SH-SY5Y (cell line): ENCODE results near the gene CELA3B.

ENCODE experiments used
- GATA2 ChIP-seq: IDR thresholded peaks from 2 replicates; pipeline ENCODE4 v1.6.1; 2011; ENCODE audit warnings: mild to moderate bottlenecking, low read depth, low read length
- GATA3 ChIP-seq: IDR thresholded peaks from 2 replicates; pipeline ENCODE4 v1.6.1; 2011; ENCODE audit warnings: low read depth, mild to moderate bottlenecking, low read length, moderate library complexity

CELA3B gene

DNA sequence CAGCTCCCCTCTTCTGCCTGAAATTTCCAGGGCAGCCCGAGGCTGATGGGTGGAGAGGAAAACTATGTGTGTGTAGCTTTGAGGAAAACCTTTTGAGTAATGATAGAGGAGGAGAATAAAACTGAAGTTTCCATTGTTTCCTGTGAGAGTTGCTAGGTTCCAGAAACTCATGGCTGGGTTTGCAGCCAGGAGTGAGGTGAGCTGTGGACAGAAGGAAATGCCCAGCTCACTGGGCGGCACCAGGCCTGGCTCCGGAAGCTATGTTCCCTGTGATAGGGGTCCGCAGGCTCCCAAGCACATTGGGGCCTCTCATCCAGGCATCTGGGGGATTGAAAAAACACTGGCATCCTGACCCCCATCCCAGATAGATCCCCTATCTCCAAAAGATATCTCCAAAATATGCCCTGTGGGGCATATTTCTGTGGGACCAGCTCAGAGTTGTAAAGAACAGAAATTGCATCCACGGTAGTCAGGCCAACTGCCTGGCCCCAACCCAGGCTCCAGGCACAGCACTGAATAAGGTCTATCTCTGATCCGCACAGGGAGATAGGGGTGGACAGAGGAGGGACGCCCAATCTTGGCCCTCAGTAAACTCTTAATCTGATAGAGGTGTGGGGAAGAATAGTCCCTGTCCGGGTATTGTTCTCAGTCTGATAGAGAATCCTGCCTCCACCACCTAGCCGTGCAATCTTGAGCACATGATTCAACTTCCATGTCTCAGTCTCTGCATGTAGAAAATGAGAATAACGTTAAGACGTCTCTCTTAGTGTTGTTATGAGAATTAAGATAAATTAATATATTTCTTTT, 37.9 kb upstream of the CELA3B start:
- no peak for TF ChIP-seq GATA3
- no peak for TF ChIP-seq GATA2

DNA sequence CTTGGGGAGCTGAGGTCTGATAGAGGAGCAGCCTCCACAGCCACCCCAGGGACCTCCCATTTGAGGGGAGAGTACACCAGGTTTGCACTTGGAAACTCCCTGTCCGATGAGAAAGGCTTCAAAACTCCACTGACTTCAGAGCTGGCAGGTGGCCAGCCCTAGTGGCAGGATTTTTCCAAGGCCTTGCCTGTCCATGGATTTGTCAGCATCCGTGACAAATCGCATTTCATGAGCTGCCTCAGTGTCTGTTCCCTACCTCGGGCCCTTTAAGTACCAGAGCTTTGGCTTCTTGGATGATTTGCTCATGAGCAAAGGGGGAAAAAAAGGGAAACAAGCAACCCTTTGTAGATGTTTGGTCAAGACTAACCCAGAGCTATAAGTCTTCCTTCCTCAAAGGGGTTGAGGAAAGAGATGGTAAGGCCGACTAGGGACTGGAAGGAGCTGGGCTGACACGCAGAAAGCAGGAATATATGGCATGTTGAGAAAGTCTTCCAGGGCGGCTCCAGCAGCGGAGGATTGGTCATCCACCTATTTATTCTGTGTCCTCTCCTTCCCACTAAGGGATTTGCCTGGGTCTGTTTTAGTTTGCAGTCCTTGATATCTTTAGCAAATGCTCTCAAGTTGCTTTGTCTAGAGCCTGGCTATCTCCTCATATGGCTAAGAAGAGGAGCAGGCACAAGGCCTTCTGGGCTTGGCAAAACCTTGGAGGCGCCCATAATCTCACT, 37.0 kb upstream of the CELA3B start:
- no peak for TF ChIP-seq GATA2
- TF ChIP-seq GATA3, result no peak

DNA sequence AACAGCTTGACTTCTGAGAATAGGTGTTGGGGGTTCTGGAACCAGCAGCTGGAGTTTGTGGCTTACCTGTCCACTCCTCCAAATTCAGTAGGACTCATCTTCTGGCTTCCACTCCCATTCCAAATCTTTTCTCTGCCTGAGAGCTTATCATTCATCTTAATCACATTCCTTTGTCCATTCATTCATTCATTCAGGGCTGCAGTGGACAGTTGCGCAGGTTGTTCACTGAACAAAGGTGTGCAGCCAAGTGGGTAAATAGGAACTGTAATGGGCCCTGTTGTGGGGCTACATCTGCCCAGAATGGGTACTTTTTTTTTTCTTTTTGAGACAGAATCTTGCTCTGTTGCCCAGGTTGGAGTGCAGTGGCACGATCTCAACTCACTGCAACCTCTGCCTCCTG, 36.3 kb upstream of the CELA3B start:
- no peak for TF ChIP-seq GATA2
- TF ChIP-seq GATA3, result no peak

DNA sequence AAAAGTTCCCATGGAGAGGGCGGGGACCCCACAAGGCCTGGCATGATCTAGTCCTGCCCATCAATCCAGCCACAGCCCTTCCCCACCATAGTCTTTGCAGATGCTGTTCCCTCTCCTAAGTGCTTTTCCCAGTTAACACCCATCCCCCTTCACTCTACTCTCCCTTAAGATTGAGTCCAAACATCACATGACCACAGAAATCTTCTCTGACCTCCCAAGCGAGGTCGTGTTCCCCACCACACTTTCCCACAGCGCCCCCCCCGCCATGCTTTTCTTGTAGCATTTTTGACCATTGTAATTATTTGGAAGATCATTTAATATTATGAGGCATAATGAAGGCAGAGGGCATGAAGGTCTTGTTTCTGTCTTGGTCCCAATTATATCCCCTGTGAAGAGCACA, 35.5 kb upstream of the CELA3B start:
- no peak for TF ChIP-seq GATA2
- TF ChIP-seq GATA3, result no peak

DNA sequence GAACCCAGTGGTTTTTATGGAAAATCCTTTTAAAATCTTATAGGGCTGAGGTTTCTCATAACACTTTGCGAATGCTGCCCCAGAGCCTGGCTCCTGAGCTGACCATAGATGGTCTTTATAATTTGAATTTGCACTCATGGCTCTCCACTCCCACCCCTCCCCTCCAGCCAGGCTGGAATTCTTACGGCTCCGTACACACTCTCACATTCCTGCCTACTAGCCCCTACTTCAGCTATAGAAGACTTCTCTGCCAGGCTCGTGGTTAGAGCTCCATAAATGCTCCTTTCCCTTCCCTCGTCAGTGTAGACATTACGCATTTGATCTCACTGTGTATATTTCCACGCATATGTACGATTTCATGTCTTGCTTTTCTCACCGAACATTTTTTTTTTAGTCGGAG, 34.4 kb upstream of the CELA3B start:
- TF ChIP-seq GATA3 (no peak), GATA2 (no peak)

DNA sequence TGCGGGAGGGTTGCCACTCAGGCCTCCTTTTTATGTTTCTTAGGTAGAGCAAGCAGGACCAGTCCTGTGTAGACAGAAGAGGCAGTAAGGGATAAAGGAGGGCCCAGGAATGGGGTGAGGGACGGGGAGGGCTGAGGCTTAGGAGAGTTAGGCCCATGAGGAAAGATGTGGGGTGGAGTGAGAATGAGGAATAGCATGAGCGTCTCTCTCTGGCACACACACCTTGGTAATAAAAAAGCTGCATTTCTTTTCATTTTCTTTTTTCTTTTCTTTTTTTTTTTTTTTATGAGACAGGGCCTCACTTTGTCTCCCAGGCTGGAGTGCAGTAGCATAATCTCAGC, 32.1 kb upstream of the CELA3B start:
- TF ChIP-seq GATA3 (no peak), GATA2 (no peak)

DNA sequence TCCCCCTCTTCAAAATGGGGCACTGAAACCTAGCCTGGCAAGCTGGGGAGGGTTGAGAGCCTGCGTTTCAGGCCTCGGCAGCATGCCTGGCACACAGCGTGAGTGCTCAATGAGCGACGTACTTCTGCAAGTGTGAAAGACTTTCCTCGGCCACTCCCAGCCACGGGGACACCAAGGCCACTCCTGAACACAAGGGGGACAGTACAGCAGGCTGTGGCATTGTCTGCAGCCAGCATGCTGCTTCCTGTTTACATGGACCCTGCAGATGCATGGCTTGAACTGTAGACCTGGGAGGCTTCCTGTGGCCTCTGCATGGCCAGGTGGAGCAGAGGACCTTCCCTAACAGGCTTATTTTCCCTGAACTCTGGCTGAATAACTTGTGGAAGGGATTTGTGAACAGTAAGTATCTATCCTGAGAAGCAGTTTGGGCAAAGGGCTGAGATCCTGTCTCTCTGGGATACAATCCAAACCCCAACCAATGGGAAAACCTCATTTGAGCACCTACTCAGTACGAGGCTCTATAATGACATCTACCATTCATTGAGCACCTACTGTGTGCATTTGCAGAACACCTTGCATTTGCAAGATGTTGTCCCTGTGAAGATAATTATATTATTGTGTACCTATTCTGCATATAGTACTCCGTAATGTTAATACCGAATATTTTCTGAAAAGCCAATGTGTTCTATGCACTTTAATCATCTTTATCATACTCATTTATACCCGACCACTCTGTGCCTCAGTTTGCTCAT, 29.8 kb upstream of the CELA3B start:
- TF ChIP-seq GATA2 (no peak), GATA3 (no peak)

DNA sequence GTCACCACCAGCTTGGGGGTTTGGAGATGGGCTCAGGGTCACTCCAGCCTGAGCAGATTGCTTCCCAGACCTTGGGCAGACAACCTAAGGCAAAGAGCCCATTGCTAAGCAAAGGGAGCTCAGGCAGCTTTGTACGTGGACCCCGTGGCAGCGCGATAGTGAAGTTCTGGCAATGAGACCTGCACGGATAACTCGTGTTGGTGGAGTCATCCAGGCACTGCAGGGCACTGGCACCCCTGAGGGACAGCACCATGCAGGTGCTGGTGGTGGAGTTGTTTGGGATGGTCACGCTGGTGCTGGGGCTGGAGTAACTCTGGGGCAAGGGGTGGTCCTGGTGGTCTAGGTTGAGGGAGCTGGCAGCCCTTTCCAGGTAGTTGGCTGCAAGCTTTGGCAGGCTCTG, 26.1 kb upstream of the CELA3B start:
- TF ChIP-seq GATA2 (no peak), GATA3 (no peak)

DNA sequence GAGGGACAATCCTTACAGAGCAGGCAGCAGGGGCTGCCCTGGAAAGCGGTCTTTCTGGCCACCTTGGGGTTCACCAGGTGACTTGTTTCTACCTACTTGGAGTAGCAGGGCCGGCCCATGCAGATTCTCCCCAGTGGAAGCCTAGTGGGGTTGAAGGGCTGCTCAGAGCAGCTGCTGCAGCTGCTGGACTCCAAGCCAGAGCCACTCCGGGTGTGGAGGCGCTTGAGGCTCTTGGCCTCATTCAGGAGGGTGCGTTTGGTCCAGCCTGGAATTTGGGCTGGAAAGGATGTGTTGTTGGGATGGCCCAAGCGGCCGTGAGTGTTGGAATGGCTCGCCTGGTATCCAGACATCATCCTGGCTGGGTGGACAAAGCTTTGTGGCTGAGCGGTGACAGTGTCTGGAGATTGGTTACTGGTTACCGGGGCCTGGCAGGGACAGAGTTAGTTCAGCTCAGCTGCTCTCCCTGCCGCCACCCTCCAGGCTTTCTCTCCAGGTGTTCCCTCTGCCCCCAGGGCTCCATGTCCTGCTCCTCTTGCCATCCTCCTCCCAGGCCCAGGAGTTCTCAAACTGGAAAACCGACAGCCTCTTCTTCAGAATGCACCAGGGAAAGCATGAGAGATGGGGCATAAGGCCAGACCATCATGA, 25.5 kb upstream of the CELA3B start:
- TF ChIP-seq GATA3, result no peak
- TF ChIP-seq GATA2, result no peak

DNA sequence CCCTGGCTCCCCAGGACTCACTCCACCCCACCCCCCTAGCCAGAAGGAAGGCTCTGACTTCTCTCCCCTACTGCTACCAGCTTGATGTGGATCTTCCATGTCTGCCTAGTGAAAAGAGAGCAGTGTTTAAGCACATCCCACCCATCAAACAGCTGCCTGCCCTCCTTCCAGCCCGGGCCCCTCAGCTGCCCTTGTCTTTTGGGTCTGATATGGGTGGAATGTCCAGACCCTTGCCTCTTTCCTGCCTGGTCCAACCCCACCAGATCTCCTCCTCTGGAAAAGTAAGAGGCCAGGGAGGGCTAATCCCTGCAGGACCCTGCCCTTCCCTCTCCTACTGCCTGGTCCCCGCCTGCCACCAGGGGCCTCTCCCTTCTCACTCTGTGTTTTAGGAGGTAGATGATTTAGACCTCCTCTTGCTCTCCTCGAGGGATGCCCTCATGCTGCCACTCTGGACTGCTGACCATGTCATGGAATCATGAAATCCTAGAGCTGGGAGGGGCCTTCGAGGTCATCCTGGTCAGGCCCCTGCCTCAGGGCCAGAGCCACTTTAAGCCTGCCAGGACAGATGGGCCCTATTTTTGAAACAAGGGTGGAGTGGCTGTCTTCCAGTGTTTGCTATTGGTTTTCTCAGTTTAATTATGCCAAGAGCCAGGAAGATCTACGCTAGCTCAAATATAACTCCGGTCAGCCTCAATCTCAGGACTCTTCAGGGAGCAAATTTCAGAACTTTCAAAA, 23.9 kb upstream of the CELA3B start:
- TF ChIP-seq GATA3 (no peak), GATA2 (no peak)

DNA sequence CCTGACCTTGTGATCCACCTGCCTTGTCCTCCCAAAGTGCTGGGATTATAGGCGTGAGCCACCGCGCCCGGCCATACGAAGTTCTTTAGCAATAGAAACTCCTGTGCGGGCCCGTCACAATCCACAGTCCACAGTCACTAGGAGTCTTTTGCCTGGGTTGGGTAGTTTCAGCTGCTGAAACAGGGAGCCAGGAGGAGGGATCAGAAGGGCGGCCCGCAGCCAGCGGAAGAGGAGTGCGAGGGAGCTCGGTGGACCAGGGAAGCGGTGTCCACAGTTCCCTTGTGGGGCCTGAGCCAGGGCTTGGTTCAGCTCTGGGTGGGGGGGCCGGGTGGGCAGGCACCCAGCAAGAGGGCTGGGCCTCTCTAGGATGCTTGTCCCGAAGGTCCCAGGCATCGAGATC, 21.8 kb upstream of the CELA3B start:
- TF ChIP-seq GATA2, result no peak
- TF ChIP-seq GATA3, result no peak

DNA sequence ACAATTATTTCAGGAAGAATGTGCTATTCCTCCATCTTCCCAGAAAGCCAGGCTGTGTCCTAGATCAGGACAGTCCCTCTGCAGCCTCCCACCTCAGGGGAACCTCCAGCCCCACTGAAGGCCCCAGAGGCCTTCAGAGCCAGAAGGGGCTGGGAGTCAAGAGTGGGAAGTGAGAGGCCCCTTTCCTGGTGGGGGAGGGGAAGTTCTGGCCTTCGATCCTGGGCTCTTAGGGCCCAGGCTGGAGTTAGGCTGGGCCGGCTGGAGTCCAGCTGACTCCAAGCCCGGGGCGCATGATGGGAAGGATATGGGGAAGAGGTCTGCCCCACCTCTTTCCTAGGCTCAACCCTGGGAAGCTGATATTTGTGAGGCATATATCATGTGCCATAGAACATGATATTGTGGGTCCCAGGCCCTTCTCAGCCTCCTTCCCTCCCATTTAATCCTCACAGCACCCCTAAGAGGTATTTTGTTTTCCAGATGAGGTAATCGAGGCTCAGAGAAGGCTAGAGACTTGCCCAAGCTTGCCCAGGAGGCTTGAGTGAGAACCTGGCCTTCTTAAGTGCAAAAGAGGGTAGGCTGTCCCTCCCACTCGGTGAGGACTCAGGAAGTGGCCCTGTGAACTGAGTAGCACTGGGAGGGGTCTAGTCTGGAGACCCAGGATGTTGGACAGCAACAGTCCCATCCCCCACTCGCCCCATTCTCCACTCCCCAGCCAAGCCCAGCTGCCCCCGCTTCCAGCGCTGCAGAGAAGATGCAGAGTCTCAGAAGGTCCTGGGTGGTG, 21.1 kb upstream of the CELA3B start:
- TF ChIP-seq GATA3 (no peak), GATA2 (no peak)
